GM23338 (cell line): ENCODE measurements around the gene PLA2G6.

ENCODE experiments used
- CREB1 ChIP-seq: fragments of 250-450 bp; sonication (Bioruptor Pico); IDR thresholded peaks from 2 replicates; pipeline ENCODE4 v1.5.0; 2020; ENCODE audit warnings: low read depth, mild to moderate bottlenecking, moderate library complexity
- EZH2 ChIP-seq: fragments of 200-600 bp; sonication (generic); IDR thresholded peaks from one replicate; pipeline ENCODE4 v1.8.0; 2017; ENCODE audit warnings: antibody characterized with exemption, mild to moderate bottlenecking, low read depth; ENCODE audit not compliant: unreplicated experiment
- EZH2phosphoT487 ChIP-seq: fragments of 200-600 bp; sonication (generic); IDR thresholded peaks from one replicate; pipeline ENCODE4 v1.8.1; 2018; ENCODE audit warnings: antibody characterized with exemption; ENCODE audit not compliant: unreplicated experiment
- JUNB ChIP-seq: IDR thresholded peaks from one replicate; pipeline ENCODE4 v1.6.1; 2016; ENCODE audit warnings: antibody characterized with exemption; ENCODE audit not compliant: unreplicated experiment
- POLR2AphosphoS5 ChIP-seq: IDR thresholded peaks from 2 replicates; pipeline ENCODE4 v1.6.1; 2016; ENCODE audit warnings: antibody characterized with exemption, low read depth
- REST ChIP-seq: IDR thresholded peaks from one replicate; pipeline ENCODE4 v1.6.1; 2018; ENCODE audit warnings: antibody characterized with exemption; ENCODE audit not compliant: unreplicated experiment
- ZNF331 ChIP-seq: fragments of 250-450 bp; sonication (Bioruptor Pico); IDR thresholded peaks from 2 replicates; pipeline ENCODE4 v1.5.0; 2020; ENCODE audit warnings: low read depth, mild to moderate bottlenecking, moderate library complexity
- TF ChIP-seq, protein P1 (sequence below), 2 experiments: fragments of 200-600 bp in 1 of 2; sonication (generic) in 1 of 2; conservative IDR thresholded peaks; 2 replicates each; pipeline versions ENCODE4 v1.5.1 to v1.6.1; 2016 to 2017; ENCODE audit warnings: antibody characterized with exemption in 2 of 2, low read depth in 2 of 2, mild to moderate bottlenecking in 2 of 2, moderate library complexity in 1 of 2

DNA sequence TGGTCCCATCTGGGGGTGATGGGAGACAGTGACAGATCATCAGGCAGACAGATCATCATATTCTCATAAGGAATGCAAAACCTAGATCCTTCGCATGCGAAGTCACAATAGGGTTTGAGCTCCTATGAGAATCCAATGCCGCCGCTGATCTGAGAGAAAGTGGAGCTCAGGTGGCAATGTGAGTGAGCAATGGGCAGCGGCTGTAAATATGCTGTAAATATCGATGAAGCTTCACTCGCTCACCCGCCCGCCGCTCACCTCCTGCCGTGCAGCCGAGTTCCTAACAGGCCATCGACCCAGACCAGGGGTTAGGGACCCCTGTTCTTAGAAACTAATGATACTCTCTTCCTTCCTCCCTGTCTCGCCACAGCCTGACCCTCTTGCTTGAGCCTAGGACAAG lies 9.4 kb upstream of the PLA2G6 start:
- TF ChIP-seq, protein P1, sequence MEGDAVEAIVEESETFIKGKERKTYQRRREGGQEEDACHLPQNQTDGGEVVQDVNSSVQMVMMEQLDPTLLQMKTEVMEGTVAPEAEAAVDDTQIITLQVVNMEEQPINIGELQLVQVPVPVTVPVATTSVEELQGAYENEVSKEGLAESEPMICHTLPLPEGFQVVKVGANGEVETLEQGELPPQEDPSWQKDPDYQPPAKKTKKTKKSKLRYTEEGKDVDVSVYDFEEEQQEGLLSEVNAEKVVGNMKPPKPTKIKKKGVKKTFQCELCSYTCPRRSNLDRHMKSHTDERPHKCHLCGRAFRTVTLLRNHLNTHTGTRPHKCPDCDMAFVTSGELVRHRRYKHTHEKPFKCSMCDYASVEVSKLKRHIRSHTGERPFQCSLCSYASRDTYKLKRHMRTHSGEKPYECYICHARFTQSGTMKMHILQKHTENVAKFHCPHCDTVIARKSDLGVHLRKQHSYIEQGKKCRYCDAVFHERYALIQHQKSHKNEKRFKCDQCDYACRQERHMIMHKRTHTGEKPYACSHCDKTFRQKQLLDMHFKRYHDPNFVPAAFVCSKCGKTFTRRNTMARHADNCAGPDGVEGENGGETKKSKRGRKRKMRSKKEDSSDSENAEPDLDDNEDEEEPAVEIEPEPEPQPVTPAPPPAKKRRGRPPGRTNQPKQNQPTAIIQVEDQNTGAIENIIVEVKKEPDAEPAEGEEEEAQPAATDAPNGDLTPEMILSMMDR (conservative IDR thresholded peaks at IDR 0.05; ENCODE audit: low read depth in 2 of 2) = no peak
- TF ChIP-seq CREB1 (CRISPR knock-in tag) = no peak
- no peak for TF ChIP-seq REST
- TF ChIP-seq POLR2AphosphoS5 = no peak
- TF ChIP-seq ZNF331 (CRISPR knock-in tag) = no peak
- no peak for TF ChIP-seq JUNB
- no peak for TF ChIP-seq EZH2
- TF ChIP-seq EZH2phosphoT487 = no peak
